ENCODE measurements around the gene SIPA1. TPM values are rescaled to one million over a fixed set of nuclear protein-coding genes. Genes with fewer than 3 reads are reported as not detected.

Gene SIPA1
- total and polyA plus RNA-seq, 9 of the 15 experiments (the other 6 are each of a cell fraction or from before 2014, with no cell fraction given), result 0.25 to 85.8 (median 16.8) TPM

DNA sequence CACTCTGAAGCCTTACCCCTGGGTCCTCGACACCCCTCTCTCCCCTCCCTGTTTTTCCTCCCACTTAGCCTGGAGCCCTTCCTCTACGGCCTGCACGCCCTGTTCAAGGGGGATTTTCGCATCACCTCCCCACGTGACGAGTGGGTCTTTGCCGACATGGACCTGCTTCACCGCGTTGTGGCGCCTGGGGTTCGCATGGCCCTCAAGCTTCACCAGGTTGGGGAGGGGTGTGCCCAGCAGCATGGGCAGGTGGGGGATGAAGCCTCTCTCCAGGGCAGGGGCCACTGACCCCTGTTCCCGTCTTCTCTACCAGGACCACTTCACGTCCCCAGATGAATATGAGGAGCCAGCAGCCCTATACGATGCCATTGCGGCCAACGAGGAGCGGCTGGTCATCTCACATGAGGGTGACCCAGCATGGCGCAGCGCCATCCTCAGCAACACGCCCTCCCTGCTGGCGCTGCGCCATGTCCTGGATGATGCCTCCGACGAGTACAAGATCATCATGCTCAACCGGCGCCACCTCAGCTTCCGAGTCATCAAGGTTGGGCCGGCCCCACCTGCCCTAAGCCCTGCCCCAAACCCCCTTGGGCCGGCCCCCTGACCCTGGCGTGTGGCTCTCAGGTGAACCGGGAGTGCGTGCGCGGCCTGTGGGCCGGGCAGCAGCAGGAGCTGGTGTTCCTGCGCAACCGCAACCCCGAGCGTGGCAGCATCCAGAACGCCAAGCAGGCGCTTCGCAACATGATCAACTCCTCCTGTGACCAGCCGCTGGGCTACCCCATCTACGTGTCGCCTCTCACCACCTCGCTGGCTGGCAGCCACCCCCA lies 2.8 kb upstream of the SIPA1 start (continued):
- no peak for TF ChIP-seq ZNF395 (CRISPR knock-in tag; IDR thresholded peaks at IDR 0.05)
- TF ChIP-seq DNMT1 (IDR thresholded peaks at IDR 0.05), result no peak
- peak; percentile 66; the same call in 1 of the 2 replicates for TF ChIP-seq NFIC (IDR thresholded peaks at IDR 0.05)
- no peak for TF ChIP-seq ZNF592 (IDR thresholded peaks at IDR 0.05)
- TF ChIP-seq ZNF23 (CRISPR knock-in tag; IDR thresholded peaks at IDR 0.05), result no peak
- TF ChIP-seq, protein P1, sequence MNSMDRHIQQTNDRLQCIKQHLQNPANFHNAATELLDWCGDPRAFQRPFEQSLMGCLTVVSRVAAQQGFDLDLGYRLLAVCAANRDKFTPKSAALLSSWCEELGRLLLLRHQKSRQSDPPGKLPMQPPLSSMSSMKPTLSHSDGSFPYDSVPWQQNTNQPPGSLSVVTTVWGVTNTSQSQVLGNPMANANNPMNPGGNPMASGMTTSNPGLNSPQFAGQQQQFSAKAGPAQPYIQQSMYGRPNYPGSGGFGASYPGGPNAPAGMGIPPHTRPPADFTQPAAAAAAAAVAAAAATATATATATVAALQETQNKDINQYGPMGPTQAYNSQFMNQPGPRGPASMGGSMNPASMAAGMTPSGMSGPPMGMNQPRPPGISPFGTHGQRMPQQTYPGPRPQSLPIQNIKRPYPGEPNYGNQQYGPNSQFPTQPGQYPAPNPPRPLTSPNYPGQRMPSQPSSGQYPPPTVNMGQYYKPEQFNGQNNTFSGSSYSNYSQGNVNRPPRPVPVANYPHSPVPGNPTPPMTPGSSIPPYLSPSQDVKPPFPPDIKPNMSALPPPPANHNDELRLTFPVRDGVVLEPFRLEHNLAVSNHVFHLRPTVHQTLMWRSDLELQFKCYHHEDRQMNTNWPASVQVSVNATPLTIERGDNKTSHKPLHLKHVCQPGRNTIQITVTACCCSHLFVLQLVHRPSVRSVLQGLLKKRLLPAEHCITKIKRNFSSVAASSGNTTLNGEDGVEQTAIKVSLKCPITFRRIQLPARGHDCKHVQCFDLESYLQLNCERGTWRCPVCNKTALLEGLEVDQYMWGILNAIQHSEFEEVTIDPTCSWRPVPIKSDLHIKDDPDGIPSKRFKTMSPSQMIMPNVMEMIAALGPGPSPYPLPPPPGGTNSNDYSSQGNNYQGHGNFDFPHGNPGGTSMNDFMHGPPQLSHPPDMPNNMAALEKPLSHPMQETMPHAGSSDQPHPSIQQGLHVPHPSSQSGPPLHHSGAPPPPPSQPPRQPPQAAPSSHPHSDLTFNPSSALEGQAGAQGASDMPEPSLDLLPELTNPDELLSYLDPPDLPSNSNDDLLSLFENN (IDR thresholded peaks at IDR 0.05; ENCODE audit: low read depth in 2 of 2, low read length in 2 of 2), result no peak
- TF ChIP-seq BACH1 (tag; IDR thresholded peaks at IDR 0.05), result no peak
- TF ChIP-seq TARDBP (IDR thresholded peaks at IDR 0.05), result no peak
- no peak for TF ChIP-seq ILF3 (IDR thresholded peaks at IDR 0.05; ENCODE audit: borderline replicate concordance)
- TF ChIP-seq PCBP2 (IDR thresholded peaks at IDR 0.05; ENCODE audit: low read depth, low read length, poor library complexity, severe bottlenecking), result no peak
- no peak for TF ChIP-seq BHLHE40 (IDR thresholded peaks at IDR 0.05; ENCODE audit: low read length)
